OCI-LY3 (cell line): ENCODE data around the gene SIN3A.

Experiments
- EZH2phosphoT487 ChIP-seq: fragments of 200-600 bp; shearing (Covaris generic); IDR thresholded peaks from 2 replicates; pipeline ENCODE4 v1.6.1; 2018; ENCODE audit warnings: antibody characterized with exemption, mixed run types, low read depth
- TF ChIP-seq, protein P1 (sequence below): fragments of 200-600, 300-600 bp; sonication (generic); IDR thresholded peaks from 2 replicates; pipeline ENCODE4 v1.5.1; 2014; ENCODE audit warnings: antibody characterized with exemption, low read length, low read depth

DNA sequence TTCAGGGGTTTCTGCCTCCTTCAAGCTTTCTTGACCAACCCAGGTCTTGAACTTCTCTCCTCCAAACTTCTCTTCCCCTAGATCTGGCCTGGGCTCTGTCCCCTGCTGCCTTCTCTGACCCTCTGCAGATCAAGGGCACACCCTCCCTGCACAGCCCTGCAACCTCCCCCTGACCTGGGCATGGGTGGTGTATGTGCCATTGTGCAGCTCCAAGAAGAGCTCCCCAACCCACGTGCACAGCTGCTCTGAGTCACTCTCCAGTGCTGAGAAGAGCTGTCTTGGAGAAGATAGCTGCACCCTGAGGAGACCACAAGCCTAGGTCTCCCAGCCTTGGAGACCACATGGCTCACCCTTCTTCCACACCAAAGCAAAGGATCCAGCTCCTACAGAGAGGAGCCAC lies 91.1 kb downstream of the SIN3A start:
- TF ChIP-seq, protein P1, sequence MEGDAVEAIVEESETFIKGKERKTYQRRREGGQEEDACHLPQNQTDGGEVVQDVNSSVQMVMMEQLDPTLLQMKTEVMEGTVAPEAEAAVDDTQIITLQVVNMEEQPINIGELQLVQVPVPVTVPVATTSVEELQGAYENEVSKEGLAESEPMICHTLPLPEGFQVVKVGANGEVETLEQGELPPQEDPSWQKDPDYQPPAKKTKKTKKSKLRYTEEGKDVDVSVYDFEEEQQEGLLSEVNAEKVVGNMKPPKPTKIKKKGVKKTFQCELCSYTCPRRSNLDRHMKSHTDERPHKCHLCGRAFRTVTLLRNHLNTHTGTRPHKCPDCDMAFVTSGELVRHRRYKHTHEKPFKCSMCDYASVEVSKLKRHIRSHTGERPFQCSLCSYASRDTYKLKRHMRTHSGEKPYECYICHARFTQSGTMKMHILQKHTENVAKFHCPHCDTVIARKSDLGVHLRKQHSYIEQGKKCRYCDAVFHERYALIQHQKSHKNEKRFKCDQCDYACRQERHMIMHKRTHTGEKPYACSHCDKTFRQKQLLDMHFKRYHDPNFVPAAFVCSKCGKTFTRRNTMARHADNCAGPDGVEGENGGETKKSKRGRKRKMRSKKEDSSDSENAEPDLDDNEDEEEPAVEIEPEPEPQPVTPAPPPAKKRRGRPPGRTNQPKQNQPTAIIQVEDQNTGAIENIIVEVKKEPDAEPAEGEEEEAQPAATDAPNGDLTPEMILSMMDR = no peak
- TF ChIP-seq EZH2phosphoT487 = no peak
